AML-193 (cell line): ENCODE data around the gene GSPT2.
A peak's percentile ranks its signal among the peaks of the same experiment; 100 is the strongest.
"Not testable (repeated sequence)": the region's sequence is repeated elsewhere in the genome, so short reads cannot be mapped to it uniquely, and the experiment has no call there.

Experiments used
- DNase-seq, 2 experiments: peaks; one replicate each; lab custom pipeline; 2025; lab: John Stamatoyannopoulos, UW

GSPT2 gene

GRCh38 chrX:51743179-51743957 is at the start of gene GSPT2:
Gene GSPT2, plus strand, starts transcription at chrX:51743442. Its CDS starts 185 bp downstream, at chrX:51743627.
- DNase-seq, result peak; percentile 44

GRCh38 chrX:51694254-51694653 is 49.0 kb upstream of the GSPT2 start:
- DNase-seq, result no peak

GRCh38 chrX:51697397-51697796 is 45.8 kb upstream of the GSPT2 start:
- no peak for DNase-seq

- not testable (repeated sequence) for DNase-seq
These were observed 32.7 kb upstream of the GSPT2 start, which contains the start of gene CENPVL1 for GRCh38 chrX:51710277-51711164. Gene CENPVL1, plus strand, starts transcription at chrX:51710512. Its CDS starts 0 bp downstream, at chrX:51710512.

- DNase-seq, result not testable (repeated sequence)
These were observed 30.1 kb upstream of the GSPT2 start for GRCh38 chrX:51712943-51713647.

- DNase-seq, result no peak
These were observed 15.0 kb upstream of the GSPT2 start for GRCh38 chrX:51728202-51728601.

GRCh38 chrX:51737091-51737490 is 6.2 kb upstream of the GSPT2 start:
- DNase-seq, result peak; percentile 24 to 43

GRCh38 chrX:51742586-51742985 is 656 bp upstream of the GSPT2 start:
- DNase-seq, result no peak

- no peak for DNase-seq
These were observed 4.4 kb downstream of the GSPT2 start for GRCh38 chrX:51747671-51748070.

GRCh38 chrX:51759055-51759839 is 16.0 kb downstream of the GSPT2 start:
- no peak for DNase-seq

- DNase-seq, result no peak
These were observed 17.4 kb downstream of the GSPT2 start for GRCh38 chrX:51760657-51761056.

- no peak for DNase-seq
These were observed 23.3 kb downstream of the GSPT2 start for GRCh38 chrX:51766546-51766945.

GRCh38 chrX:51776851-51777250 is 33.6 kb downstream of the GSPT2 start:
- no peak for DNase-seq

- DNase-seq, result no peak
These were observed 36.1 kb downstream of the GSPT2 start for GRCh38 chrX:51779306-51779705.

- DNase-seq, result no peak
These were observed 51.9 kb downstream of the GSPT2 start for GRCh38 chrX:51795136-51795535.
